ENCODE data around the gene CFAP97D1.

CFAP97D1 gene

GRCh38 chr17:43830510-43831140, 50.4 kb downstream of the CFAP97D1 start:
- no peak for DNase-seq

- DNase-seq = no peak
Observed at GRCh38 chr17:43831633-43832032, 51.4 kb downstream of the CFAP97D1 start.

- peak; percentile 85 for DNase-seq
Observed at GRCh38 chr17:43832168-43832975, 52.1 kb downstream of the CFAP97D1 start.

- DNase-seq = peak; percentile 79
Observed at GRCh38 chr17:43832976-43833829, 53.0 kb downstream of the CFAP97D1 start, which contains the start of gene MPP3. Gene MPP3, minus strand, starts transcription at chr17:43833146. Its CDS starts 1,240 bp downstream, at chr17:43831906.

GRCh38 chr17:43834106-43834505, 53.9 kb downstream of the CFAP97D1 start:
- no peak for DNase-seq
